Urothelium cell line (cell line): ENCODE measurements around the gene TMEM200A.

Experiments
- DNase-seq: peaks from one replicate; pipeline ENCODE4 v3.0.0; 2011; ENCODE audit warnings: low spot score, mixed read lengths
- FAIRE-seq: peaks from 2 replicates; lab custom pipeline; 2011; peaks lifted over from hg19 to GRCh38; lab: Jason Lieb, UNC

TMEM200A gene

DNA sequence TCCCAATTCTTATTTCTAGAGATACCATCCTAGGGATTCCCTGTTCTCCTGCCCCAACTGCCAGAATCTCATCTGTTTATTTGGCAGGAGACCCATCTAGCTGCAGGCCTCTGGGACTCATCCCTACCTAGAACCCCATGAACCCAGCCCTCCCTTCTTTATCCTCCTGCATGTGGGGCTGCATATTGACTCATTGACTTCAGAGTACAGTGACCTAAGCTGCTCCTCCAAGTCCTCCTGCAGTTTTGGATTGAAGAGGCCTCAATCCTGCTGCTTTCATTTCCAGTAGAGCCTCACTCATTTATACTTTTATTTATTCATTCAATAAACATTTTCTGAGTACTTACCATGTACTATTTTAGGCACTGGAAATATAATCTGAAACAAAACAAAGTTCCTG, 11.6 kb downstream of the TMEM200A start:
- FAIRE-seq, result no peak
- no peak for DNase-seq

DNA sequence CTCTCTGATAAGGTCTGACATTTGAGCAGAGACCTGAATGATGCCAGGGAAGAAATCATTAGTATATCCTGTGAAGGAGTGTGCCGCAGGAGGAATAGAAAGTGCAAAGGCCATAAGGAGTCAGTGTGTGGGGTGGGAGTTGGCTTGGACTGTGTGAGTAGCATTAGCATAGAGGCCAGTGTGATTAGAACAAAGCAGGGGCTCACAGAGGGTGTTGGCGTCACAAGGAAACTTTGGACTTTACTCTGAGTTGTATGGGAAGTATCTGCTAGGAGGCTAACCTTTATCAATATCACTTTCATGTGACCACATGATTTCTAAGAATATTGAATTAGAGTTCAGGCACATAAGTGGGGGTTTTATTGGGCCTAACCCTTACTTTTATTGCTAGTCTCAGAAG, 12.1 kb downstream of the TMEM200A start:
- DNase-seq, result no peak
- FAIRE-seq, result no peak

DNA sequence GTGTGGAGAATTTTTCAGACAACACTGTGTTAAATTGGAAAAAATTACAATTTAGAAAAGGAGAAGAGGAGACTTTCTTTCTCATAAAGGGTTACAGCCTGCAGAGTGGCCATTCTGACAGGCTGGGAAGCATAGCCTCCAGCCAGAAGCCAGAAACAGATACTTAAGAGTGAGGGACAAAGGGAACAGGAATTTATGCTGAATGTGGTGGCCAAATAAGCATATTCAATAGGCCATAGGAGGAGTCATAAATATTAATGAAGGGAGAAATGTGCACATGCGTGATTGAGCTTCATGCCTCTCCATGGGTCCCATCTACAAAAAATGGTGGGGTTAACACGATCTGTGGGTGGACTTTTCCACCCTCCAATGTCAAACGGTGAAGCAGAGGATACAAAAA, 13.4 kb downstream of the TMEM200A start:
- FAIRE-seq, result no peak

DNA sequence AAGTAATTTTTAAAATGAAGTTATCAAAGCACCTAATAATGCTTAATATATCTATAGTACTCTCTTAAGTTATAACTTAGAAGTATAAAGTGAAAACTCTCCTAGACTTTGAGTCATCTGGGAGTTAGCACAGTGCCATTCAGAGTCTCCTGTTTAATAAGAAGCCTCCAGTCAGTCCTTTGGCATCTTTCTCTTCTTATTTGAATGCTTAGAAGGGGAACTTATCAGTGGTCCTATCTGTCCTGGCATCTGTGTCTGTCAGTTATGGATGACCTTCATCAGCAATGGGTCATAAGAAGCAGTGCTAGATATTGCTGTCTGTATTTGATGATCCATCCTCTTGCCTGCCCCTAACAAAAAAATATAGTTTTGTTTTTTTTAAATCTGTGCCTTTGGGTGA, 15.2 kb downstream of the TMEM200A start:
- no peak for FAIRE-seq

More for the DNA sequence above, 13.4 kb downstream of the TMEM200A start:
- no peak for DNase-seq

DNA sequence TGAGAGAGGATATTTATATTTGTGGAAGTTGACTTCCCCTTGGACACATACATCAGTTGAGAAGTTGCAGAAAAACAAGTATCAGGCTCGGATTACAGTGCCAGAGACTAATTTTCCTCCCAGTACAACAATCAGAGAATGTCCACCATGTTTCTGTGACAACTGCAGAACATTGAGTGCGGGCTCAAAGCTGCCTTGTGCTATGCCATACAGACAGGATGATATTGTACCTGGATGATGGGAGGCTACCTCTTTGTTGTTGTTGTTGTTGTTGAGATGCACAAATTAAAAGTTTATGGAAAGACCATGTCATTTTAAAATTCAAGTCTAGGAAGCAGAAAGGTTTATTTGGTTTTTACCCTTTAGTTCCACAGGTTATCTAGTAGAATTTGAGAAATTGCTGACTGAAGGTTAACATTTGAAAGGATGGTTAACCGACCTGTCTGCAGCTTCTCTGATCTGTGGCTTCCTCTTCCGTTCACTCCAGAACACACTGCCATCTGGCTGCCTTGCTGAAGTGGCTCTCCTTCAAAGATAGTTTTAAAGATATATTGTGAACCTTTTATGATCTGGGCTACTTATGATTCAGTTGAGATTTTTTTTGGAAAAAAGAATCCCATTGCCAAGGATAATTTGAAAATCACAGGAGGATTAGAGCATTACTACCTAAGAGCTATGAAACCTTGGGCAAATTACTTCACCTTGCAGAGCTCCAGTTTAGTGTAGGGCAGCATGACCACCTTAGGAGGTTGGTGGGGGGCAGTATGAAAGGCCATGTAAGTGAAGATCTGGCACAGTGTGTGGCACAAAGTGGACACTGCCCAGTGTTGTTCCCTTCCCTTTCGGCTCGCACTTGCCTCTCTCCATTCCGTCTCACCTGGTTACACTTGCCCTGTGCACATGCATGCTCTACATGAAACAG, 15.9 kb downstream of the TMEM200A start:
- DNase-seq (no peak), FAIRE-seq (no peak)

More for the DNA sequence above, 15.2 kb downstream of the TMEM200A start:
- no peak for DNase-seq

DNA sequence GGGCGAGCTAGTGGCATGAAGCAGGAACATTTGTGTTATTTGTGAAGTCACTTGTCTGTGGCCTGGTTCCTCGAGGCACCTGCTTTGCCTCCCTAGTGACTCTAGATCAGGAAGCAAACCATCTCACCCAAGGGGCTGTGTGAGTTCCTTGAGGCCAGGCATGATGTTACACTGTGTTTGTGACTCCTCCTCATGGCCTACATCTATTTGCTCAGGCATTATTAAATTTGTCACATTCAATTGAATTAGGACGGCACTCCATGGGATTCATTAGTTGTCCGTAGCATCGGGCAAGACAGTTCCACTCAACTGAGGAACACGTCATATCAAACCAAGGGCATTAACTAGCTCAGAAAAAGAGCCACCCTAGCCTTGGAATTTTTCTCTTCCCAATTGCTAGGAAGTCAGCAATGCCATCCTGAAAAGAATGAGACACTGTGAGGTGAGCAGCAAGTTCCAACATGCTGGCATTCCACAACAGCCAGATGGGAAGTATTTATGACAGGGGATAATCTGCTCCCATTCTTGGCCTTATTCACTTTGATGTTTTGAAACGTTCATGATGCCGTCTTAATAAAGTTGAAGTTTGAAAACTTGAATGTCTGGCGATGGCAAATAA, 17.2 kb downstream of the TMEM200A start:
- no peak for FAIRE-seq
- no peak for DNase-seq

DNA sequence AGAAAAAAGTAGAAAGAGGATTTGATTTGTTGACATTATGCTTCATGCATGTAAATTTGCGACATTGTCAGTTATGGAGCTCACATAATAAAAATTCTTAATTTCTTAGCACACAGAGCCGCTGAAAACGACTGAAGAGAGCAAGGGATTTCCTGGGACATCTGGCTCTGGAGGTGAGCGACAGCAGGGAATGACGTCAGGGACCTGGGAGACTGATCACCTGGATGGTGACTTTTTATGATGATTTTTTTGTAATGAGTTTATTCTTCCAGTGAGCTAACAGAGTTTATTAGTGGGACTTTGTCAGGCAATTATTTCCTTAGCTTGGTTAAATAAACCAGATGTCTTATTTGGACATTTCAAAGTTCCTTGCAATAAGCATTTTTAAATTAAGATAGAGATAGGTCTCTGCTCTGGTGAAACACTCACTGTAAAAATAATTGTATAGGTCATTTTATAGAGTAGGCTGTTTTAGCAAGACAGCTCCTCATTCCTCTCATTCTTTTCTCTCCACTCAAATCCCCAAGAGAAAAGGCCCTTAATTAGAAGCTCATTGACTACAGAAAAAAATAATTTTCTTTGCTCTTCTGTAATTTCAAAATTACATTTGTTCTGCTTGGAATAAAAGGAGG, 19.4 kb downstream of the TMEM200A start:
- DNase-seq, result no peak
- no peak for FAIRE-seq

DNA sequence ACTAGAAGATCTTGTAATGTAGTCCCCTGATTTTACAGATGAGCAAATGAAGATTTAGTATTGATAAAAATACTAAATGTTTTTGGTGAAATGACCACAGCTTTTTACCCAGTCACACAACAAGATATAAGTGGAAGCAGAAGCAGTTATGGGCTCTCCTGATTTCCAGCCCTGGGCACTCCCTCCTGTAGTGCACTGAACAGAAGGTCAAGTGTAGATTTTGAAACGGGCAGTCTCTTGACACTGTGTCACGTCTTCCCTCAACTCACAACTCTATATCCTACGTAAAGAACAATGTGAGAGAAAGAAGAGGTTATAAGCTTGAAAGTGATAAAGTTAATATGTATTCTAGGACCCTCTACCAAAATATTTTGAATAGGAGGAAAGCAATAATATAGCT, 23.3 kb downstream of the TMEM200A start:
- FAIRE-seq (no peak), DNase-seq (no peak)

DNA sequence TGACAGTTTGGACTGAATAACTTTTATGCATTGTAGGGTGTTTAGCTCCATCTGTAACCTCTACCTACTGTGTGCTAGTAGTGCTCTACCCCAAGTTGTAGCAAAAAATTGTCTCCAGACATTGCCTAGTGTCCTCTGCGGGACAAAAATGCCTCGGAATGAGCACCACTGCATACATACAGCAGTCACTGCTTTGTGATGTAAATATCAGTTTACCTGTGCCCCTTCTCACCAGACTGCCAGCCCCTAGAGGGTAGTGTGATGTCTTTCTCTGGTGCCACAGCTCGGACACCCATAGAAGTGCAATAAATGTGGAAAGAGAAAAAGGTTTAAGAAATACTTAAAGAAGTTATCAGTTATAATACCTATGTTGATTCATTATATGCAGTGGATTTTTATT, 25.1 kb downstream of the TMEM200A start:
- DNase-seq (no peak), FAIRE-seq (no peak)

DNA sequence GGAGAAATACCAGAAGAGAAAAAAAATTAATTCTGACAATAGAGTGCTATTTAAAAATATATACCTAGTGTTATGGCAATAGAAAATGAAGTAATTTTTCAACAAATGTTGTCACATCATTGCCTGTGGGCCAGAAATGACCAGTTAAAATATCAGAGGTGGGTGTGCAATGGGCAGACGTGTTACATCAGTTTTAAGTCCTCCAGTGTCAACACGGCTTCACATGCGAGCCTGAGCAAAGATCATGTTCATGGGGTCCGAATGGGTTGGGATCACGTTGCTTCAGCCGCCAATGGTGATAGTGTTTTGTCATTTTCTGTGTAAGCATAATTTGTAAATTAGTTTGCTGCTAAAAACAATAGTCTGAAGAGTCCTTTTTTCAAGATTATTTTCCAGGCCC, 27.5 kb downstream of the TMEM200A start:
- no peak for FAIRE-seq
- DNase-seq, result no peak

DNA sequence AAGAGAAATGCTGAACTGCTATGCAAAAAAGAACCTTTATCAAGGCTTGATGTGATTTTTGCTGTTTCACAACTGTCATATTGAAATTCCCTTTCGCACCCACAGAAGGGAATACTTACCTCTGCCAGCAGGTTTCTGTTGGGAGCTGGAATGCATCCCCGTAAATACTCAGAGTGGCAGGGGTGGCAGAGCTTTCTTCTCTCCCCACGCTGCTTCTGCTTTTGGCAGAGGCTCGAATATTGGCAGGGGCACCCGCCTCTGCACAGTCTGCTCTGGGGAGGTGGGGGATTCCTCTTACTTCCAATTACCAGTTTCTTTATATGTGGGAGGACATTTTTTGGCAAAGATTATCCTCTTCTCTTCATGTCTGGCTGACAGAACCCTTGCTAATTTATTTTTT, 28.4 kb downstream of the TMEM200A start:
- FAIRE-seq (no peak), DNase-seq (no peak)

DNA sequence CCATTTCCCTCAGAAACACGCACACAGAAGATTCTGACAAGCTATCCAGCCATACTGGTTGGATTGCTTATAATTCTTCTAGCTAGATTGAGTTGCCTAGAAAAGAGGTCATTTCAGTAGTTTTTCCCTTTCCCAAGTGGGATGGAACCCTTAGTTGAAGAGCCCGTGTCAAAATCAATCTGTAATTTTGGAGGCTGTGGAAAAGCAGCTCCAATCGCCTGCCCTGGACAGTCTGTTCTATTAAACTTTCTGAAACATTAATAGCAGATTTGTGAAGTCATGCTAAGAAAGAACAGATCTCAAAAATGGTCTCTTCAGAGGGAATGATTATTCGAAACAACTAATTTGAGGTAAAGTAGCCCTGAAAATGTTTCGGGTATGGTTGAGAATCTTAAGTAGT, 29.3 kb downstream of the TMEM200A start:
- FAIRE-seq, result no peak
- no peak for DNase-seq

DNA sequence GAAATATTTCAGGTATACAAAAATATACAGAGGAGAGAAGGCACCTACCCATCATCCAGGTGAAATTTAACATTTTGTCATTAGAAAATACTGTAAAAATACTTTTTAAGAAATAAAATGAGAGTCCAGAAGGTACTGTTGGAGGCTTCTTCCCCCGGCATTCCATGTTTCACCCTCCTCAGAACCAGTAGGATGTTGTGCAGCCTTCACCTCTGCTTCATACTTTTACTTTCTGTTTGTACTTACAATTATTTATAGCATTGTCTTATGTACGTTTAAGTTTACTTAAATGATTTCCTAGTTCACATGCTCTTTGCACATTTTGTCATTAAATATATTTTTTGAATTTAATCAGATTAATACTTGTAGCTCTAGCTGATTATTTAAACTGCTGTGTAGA, 30.9 kb downstream of the TMEM200A start:
- DNase-seq (no peak), FAIRE-seq (no peak)

DNA sequence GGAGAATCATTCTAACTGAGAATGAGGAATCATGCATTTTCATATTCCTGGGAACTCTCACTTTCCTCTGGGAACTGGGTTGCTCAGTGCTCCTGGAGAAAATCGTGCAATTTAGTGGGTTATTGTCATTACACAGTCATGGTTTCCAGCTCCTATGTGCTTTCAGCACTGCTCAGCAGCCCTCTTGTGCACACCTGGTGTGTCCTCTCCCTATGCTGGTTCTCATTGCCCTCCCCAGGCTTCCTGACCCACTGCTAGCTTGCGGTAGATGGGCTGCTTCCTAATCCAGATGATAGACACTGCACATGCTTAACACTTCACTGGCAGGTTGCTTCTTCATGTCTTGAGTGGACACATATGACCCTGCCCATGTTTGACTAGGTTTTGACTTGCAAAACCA, 39.7 kb downstream of the TMEM200A start:
- no peak for DNase-seq
- no peak for FAIRE-seq

DNA sequence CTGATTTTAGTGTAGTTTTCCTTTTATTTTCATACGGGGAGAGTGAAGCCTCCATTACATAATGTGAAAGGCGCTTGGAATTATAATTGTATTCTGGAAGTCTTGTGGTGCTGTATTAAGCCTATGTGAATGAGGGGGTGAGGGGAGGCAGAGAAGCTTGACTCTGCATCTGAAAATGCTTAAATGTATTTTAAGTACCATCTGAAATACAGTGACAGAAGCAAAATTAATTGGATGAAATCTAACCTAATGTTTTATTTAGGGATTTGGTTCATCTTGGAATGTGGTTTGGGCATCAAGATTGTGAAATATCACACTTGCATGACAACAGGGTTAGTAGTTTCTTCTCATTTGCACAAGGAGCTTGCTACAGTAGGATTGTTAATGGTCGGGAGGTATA, 41.2 kb downstream of the TMEM200A start:
- no peak for DNase-seq
- FAIRE-seq, result no peak

DNA sequence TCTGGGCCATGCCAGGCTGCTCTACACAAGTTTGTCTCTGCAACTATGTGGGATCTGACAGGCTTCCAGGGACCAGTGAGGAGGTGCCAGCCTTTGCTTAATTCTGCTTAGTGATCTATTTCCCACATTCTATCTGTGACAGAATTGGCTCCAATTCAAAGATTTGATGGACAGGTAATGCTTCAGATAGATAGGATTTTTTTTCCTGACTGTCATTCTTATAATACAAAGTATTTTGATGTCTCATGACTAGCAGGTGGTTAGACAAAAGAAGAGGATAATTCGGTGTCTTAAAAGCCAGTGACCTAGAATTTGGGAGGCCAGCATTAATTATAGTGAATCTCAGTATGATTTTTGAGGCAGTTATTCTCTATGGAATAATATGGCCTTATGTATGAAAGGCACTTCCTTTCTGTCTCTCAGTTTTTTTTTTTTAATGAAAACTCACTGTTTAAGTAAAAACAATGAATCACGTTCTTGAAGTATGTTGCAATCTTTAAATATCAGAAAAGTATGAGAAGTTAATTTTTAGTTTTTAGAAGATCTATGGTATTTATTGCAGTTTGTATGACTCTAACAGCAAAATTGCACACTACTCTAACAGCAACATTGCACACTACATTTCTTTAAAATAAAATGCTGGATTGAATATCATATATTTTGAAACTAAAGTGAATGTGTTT, 43.7 kb downstream of the TMEM200A start:
- no peak for DNase-seq
- FAIRE-seq, result no peak

DNA sequence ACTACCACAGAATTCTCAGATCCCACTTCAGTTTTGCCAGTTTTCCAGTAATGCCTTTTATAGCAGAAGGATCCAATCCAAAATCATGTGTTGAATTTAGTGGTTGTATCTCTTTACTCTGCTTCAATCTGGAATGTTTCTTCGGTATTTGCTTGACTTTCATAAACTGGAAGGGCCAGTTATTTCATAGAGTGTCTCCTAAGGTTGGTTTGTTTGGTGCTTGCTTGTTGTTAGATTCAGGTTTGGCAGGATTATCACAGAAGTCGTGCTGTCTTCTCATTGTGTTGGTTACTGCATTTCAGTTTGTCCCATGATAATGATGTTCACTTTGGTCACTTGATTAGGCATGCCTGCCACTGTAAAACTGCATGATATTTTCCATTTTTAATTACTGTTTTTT, 45.7 kb downstream of the TMEM200A start:
- DNase-seq, result no peak
- peak; percentile 65 for FAIRE-seq

DNA sequence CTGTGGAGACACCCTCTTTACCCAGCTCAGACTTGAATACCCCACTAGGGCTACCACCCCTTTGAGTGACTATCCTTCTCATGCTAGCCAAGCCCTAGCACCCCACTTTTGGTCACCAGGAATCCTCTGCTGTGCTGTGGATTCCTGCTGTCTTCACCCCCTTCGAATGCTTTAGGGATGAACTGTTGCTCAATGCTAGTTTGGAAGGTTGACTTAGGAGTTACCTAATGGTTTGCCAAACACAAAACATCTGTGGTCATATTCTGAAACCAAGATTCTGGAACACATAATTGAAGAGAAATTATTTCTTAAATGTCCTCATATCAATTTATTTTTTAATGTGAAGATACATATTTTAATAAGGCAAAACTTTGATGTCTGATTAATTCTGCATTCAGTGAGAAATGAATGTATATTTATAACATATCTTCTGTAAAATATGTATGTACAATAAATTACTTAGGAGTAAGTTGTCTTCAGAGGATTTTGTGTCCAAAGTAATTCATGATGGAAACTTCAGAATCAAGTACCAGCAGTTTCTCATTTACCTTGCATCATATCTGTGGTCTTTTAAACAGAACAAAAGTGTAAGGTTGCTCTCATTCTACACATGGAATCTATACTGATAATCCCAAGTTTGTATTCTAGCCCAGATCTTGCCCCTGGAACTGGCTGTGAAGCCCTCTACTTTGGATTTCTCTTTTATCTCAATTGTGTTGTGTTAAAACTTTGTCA, 46.9 kb downstream of the TMEM200A start:
- DNase-seq, result no peak
- no peak for FAIRE-seq

DNA sequence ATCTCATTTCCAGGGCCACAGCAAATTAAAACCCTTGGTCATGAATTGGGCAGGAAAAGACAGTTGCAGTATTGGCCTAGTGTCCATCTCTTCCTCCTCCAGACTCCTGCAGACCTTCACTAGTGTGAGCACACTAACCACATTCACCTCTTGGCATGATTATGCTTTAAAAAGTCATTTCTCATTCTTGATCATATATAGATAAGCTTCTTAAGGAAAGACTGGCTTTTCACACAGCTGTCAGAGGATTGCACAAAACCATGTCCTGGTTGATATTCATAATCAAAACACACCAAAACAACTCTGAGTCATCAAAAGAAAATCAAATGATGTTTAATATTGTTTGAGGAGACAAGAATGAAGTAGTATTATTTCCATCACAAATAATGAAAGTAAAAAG, 52.1 kb downstream of the TMEM200A start:
- no peak for FAIRE-seq
- DNase-seq, result no peak

DNA sequence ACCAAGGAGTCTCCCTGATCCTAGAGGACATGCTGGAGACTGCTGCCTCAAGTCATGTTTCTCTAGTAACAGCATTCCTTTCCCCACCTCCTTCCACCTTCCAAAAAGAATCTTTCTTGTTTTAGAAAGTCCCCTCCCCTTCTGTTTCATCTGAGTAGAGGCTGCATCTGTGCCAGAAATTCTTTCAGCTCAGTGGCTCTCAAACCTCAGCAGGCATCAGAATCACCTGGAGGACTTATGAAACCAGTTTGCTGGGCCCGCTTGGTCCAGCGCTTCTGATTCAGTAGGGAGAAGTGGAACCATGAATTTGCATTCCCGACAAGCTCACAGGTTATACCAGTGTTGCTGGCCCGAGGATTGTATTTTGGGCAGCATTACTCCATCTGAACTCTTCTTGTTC, 55.1 kb downstream of the TMEM200A start:
- FAIRE-seq, result no peak

DNA sequence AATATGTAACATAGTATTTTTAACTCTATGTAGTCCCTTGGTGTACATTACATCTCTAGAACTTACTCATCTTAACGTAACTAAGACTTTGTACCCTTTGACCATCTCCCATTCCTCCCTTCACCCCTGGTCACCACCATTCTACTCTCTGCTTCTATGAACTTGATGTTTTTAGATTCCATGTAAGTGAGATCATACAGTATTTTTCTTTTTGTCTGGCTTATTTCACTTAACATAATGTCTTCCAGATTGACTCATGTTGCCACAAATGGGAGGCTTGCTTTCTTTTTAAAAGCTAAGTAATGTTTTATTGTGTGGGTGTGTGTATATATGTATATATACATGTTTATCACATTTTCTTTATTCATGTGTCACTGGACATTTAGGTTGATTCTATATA, 55.8 kb downstream of the TMEM200A start:
- DNase-seq (no peak), FAIRE-seq (no peak)

More for the DNA sequence above, 55.1 kb downstream of the TMEM200A start:
- peak; percentile 3 for DNase-seq
